Measurements from ENCODE around the gene SEMA6C. TPM values are rescaled to one million over a fixed set of nuclear protein-coding genes. Genes with fewer than 3 reads are reported as not detected.

SEMA6C gene
- total RNA-seq, 1 donor from 2014 or later = 2.0 TPM

DNA sequence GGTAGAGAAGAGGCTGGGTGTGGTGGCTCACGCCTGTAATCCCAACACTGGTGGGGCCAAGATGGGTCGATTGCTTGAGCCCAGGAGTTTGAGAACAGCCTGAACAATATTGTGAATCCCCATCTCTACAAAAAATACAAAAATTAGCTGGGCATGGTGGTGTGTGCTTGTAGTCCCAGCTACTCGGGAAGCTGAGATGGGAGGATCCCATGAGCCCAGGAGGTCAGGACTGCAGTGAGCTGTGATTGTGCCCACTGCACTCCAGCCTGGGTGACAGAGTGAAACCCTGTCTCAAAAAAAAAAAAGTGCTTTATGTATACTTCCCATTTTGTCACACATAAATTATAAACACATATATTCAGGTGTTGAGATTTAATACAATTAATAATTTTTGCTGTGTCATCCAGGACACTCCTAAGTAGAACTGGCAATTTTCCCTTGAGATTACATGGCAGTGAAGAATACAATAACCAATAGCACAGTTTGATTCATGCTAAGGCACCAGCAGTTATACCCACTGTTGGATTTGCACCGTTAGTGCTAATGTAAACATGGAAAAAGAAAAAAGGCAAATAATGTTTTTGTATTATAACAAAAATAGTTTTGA, 60.4 kb downstream of the SEMA6C start:
- Mint-ChIP-seq H3K36me3 (ENCODE audit: low read depth) (no peaks in the 10 kb centered on the region), H3K27me3 (ENCODE audit: low read depth) (no peaks in the 10 kb centered on the region), H3K4me1 (ENCODE audit: low read depth) (no peaks in the 10 kb centered on the region), H3K9me3 (no peaks in the 10 kb centered on the region), H3K4me3 (ENCODE audit: low read depth) (no peak overlapping the region), H3K27ac (no peak overlapping the region)
- intact Hi-C loops (cut with micrococcal nuclease) = no loop called here
- no peak for DNase-seq (ENCODE audit: low spot score)

Other genes with a start within 250 kb of the SEMA6C start
- 60.9 and 61.1 TPM in 2 replicates for gene SETDB1, start 220.3 kb downstream of the SEMA6C start, total RNA-seq
- 176 and 196 TPM in 2 replicates for gene CERS2, start 171.8 kb downstream of the SEMA6C start, total RNA-seq
- 0.32 TPM in 1 of 2 replicates, not detected in the other for gene ANXA9, start 164.3 kb downstream of the SEMA6C start, total RNA-seq
- 16.2 and 16.8 TPM in 2 replicates for gene MINDY1, start 139.7 kb downstream of the SEMA6C start, total RNA-seq
- 15.1 and 15.5 TPM in 2 replicates for gene PRUNE1, start 138.2 kb downstream of the SEMA6C start, total RNA-seq
- 1.5 TPM in 2 replicates for gene BNIPL, start 110.0 kb downstream of the SEMA6C start, total RNA-seq
- 2.0 and 2.2 TPM in 2 replicates for gene C1orf56, start 98.9 kb downstream of the SEMA6C start, total RNA-seq
- gene CDC42SE1, start 87.0 kb downstream of the SEMA6C start, total RNA-seq = 176 TPM in 2 replicates
- 3.7 and 3.8 TPM in 2 replicates for gene MLLT11, start 86.2 kb downstream of the SEMA6C start, total RNA-seq
- 14.4 and 15.9 TPM in 2 replicates for gene GABPB2, start 75.9 kb downstream of the SEMA6C start, total RNA-seq
- gene TNFAIP8L2, start 10.0 kb upstream of the SEMA6C start, total RNA-seq = 24.3 and 28.7 TPM in 2 replicates
- gene LYSMD1, start 19.3 kb upstream of the SEMA6C start, total RNA-seq = 3.6 and 4.9 TPM in 2 replicates
- gene SCNM1, start 19.5 kb upstream of the SEMA6C start, total RNA-seq = 82.4 and 89.1 TPM in 2 replicates
- 1.0 TPM in 1 of 2 replicates, not detected in the other for gene TMOD4, start 29.4 kb upstream of the SEMA6C start, total RNA-seq
- 80.7 and 84.5 TPM in 2 replicates for gene VPS72, start 43.6 kb upstream of the SEMA6C start, total RNA-seq
- 82.2 and 83.9 TPM in 2 replicates for gene PIP5K1A, start 51.9 kb upstream of the SEMA6C start, total RNA-seq
- 271 and 280 TPM in 2 replicates for gene PSMD4, start 108.1 kb upstream of the SEMA6C start, total RNA-seq
- gene ZNF687, start 135.7 kb upstream of the SEMA6C start, total RNA-seq = 25.0 and 25.3 TPM in 2 replicates
- 53.6 and 57.3 TPM in 2 replicates for gene PI4KB, start 180.8 kb upstream of the SEMA6C start, total RNA-seq
- 68.9 and 85.5 TPM in 2 replicates for gene RFX5, start 200.6 kb upstream of the SEMA6C start, total RNA-seq
- gene SELENBP1, start 226.1 kb upstream of the SEMA6C start, total RNA-seq = not detected in 2 replicates

All from activated T-helper 2 cell treated with anti-CD3 and anti-CD28 coated beads, Interferon-gamma antibody, Interleukin-2, Interleukin-4, amounts not matched to agents 10 μg/mL and 5 μg/mL and 100 μg/mL, durations not matched to agents 14 hours and 24 hours and 36 hours (primary cell).